DMS153 treated with DMSO at 0.1 percent for 48 hours (cell line): ENCODE data around the gene FBXO31.
A peak's percentile ranks its signal among the peaks of the same experiment; 100 is the strongest.
"Not testable (repeated sequence)": the region's sequence is repeated elsewhere in the genome, so short reads cannot be mapped to it uniquely, and the experiment has no call there.

Source experiments
- DNase-seq: peaks from one replicate; lab custom pipeline; 2025; ENCODE audit not compliant: unreplicated experiment; lab: John Stamatoyannopoulos, UW

FBXO31 gene

GRCh38 chr16:87411375-87412271, 28.0 kb upstream of the FBXO31 start:
- DNase-seq: no peak

- no peak for DNase-seq
Measured at GRCh38 chr16:87410968-87411367, 27.4 kb upstream of the FBXO31 start.

GRCh38 chr16:87410530-87410929, 27.0 kb upstream of the FBXO31 start:
- DNase-seq: no peak

GRCh38 chr16:87409781-87410180, 26.2 kb upstream of the FBXO31 start:
- no peak for DNase-seq

- DNase-seq: no peak
Measured at GRCh38 chr16:87409153-87409552, 25.6 kb upstream of the FBXO31 start.

GRCh38 chr16:87407511-87408112, 24.0 kb upstream of the FBXO31 start:
- DNase-seq: no peak

GRCh38 chr16:87406495-87407088, 23.0 kb upstream of the FBXO31 start:
- no peak for DNase-seq

- DNase-seq: no peak
Measured at GRCh38 chr16:87404764-87405625, 21.4 kb upstream of the FBXO31 start.

- DNase-seq: no peak
Measured at GRCh38 chr16:87395181-87395842, 11.7 kb upstream of the FBXO31 start.

GRCh38 chr16:87393680-87394055, 10.1 kb upstream of the FBXO31 start:
- DNase-seq: no peak

GRCh38 chr16:87392821-87393679, 9.5 kb upstream of the FBXO31 start:
- DNase-seq: no peak

- DNase-seq: peak; percentile 91
Measured at GRCh38 chr16:87391950-87392820, 8.6 kb upstream of the FBXO31 start, which contains the start of gene MAP1LC3B. Gene MAP1LC3B (plus strand): TSS chr16:87392336. CDS start chr16:87392428, 92 bp downstream.

- DNase-seq: no peak
Measured at GRCh38 chr16:87391324-87391949, 7.9 kb upstream of the FBXO31 start.

GRCh38 chr16:87390641-87391323, 7.2 kb upstream of the FBXO31 start:
- DNase-seq: no peak

GRCh38 chr16:87389914-87390313, 6.3 kb upstream of the FBXO31 start:
- not testable (repeated sequence) for DNase-seq

- no peak for DNase-seq
Measured at GRCh38 chr16:87389245-87389644, 5.7 kb upstream of the FBXO31 start.

GRCh38 chr16:87388818-87389134, 5.2 kb upstream of the FBXO31 start:
- no peak for DNase-seq
